LNCaP clone FGC (cell line): ENCODE results near the gene LSM14B.

Experiments used
- DNase-seq: peaks from one replicate; pipeline ENCODE4 v3.0.0-alpha.2; 2011; ENCODE audit warnings: low read depth
- H3K4me3 ChIP-seq: 2 replicates; pipeline ENCODE4 v1.5.1; 2011; ENCODE audit warnings: mild to moderate bottlenecking, low read depth, low read length, control low read depth
- TF ChIP-seq, protein P1 (sequence below): IDR thresholded peaks from 2 replicates; pipeline ENCODE4 v1.5.1; 2012; ENCODE audit warnings: mild to moderate bottlenecking; ENCODE audit not compliant: control insufficient read depth, insufficient read depth; ENCODE audit errors: extremely low read depth

Gene LSM14B

DNA sequence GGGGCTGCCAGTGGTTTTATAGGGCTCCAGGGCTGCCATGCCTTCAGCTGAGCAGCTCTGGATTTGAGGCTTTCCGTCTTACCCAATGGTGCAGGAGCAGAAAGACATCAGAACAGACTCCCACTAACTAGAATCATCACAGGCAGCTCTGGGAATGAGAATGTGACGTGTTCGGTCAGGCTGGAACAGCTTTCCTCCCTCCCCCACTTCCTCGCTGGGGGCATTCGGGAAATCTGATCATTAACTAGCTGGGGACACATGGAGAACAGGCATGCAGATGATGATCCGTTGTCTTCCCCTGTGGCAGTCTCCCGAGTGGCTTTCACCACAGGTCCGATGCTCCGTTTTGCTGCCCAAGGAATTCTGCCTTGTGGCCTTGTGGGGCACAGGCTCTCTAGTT is 55.0 kb downstream of the LSM14B start:
- no peak for DNase-seq
- H3K4me3 ChIP-seq = no peak overlapping the region
- TF ChIP-seq, protein P1, sequence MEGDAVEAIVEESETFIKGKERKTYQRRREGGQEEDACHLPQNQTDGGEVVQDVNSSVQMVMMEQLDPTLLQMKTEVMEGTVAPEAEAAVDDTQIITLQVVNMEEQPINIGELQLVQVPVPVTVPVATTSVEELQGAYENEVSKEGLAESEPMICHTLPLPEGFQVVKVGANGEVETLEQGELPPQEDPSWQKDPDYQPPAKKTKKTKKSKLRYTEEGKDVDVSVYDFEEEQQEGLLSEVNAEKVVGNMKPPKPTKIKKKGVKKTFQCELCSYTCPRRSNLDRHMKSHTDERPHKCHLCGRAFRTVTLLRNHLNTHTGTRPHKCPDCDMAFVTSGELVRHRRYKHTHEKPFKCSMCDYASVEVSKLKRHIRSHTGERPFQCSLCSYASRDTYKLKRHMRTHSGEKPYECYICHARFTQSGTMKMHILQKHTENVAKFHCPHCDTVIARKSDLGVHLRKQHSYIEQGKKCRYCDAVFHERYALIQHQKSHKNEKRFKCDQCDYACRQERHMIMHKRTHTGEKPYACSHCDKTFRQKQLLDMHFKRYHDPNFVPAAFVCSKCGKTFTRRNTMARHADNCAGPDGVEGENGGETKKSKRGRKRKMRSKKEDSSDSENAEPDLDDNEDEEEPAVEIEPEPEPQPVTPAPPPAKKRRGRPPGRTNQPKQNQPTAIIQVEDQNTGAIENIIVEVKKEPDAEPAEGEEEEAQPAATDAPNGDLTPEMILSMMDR = no peak

DNA sequence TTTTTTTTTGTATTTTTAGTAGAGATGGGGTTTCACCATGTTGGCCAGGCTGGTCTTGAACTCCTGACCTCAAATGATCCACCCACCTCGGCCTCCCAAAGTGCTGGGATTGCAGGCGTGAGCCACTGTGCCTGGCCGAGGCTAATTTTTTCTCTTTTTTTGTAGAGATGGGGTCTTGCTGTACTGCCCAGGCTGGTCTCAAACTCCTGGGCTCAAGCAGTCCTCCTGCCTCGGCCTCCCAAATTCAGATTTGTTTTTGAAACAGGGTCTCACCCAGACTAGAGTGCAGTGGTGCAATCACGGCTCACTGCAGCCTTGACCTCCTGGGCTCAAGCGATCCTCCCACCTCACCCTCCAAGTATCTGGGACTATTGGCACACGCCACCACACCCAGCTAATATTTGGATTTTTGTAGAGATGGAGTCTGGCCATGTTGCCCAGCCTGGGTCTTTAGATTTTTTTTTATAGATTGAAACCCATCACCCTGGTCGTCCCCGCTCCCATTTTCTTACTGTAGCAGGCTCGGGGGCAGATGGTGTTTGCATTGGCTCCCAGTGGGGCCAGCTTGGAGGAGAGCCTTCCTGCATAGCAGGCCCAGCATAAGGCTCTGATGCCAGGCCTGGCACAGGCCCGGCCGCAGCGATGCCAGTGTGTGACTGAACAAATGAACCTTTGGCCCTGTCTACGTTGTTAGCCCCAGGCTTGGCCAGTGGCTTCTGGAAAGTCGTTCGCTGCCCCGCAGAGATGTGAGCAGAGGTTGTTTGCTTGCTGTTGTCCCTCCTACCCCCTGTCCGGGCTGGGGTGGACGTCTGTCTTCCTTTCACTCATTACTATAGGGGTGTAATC is 56.3 kb downstream of the LSM14B start:
- no peak overlapping the region for H3K4me3 ChIP-seq
- TF ChIP-seq, protein P1 = no peak
- DNase-seq = no peak

DNA sequence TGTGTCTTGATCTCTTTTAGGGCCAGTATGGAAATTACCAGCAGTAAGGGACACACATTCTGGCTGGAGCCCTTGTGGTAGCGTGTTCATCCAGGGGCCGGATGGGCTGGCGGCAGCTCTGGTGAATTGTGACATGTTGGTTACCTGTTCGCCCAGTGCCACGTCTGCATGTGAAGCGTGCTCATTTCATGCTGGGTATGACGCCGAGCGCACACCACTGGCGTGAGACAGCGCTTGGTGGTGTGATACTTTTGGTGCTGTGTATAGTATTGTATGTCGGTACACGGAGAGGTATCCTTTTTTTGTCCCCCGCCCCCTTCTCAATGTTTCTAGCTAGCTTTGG is 56.9 kb downstream of the LSM14B start:
- no peak overlapping the region for H3K4me3 ChIP-seq
- TF ChIP-seq, protein P1 = no peak
- DNase-seq = no peak

DNA sequence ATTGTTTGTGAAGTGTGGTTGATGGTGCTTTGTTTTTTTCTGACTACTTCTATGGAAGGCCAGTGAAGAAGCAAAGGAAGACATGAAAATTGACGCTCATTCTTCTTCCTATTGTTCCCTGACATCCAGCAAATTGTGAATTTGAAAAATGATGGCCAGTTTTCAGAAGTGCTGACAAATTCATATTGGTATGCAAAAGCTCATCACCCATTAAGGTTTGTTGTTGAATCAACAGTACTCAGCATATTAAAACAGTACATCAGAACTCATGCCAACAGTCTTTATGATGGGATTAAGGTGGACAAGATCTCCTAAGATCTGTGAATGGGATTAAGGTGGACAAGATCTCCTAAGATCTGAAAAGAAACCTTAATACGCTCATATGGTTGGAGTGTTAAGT is 59.5 kb downstream of the LSM14B start:
- H3K4me3 ChIP-seq = peak overlapping the region; percentile 90
- TF ChIP-seq, protein P1 = no peak
- DNase-seq = no peak

DNA sequence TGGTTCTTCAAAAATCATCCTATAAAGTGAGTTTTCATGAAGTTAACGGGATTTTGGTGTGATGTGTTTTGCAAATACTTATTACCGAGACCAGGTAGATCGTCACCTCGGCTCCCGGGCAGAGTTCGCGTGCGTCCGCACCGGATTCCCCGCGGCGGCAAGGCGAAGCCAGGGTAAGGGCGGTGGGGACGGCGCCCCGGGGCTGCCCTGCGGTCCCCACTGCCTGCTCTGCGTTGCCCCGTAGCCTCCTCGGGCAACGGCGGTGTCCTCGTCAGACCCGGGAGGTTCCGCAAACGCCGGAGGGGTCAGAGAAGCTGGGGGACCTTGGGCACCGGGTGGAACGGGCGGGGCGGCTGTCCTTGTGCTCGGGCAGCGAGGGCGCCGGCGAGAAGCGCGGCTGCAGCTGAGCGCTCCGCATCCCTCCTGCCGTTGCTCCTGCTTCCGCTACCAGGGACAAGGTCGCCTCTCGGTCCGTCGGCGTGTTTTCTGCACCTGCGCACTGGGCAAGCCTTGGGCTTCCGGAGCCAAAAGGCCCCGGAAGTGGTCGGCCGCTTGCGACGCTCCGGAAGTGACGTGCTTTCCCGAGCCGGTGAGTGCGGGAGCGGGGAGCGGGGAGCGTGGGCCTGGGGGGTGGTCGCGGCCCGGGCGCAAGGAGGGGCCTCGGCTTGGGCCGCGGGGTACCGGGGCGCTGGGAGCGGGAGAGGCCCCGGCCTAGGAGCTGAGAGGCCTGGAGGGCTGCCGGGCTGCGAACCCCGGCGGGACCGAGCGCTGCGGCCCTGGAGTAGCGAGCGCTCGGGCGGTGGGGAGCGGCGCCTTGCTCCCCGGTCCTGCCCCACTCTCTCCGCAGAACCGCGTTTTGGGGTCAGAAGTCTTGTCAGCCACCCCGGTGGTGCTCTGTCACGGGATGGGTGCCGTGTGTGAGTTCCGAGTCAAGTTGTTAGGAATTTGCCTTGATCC is 60.5 kb downstream of the LSM14B start, which contains the start of gene MTG2:
Gene MTG2 (plus strand): TSS at position 560 of the 957 bp plus-strand sequence. CDS start 10,393 bp downstream, outside the sequence.
- TF ChIP-seq, protein P1 = no peak
- H3K4me3 ChIP-seq = peak within 1 kb of the TSS; percentile 90
- peak; percentile 85 for DNase-seq

DNA sequence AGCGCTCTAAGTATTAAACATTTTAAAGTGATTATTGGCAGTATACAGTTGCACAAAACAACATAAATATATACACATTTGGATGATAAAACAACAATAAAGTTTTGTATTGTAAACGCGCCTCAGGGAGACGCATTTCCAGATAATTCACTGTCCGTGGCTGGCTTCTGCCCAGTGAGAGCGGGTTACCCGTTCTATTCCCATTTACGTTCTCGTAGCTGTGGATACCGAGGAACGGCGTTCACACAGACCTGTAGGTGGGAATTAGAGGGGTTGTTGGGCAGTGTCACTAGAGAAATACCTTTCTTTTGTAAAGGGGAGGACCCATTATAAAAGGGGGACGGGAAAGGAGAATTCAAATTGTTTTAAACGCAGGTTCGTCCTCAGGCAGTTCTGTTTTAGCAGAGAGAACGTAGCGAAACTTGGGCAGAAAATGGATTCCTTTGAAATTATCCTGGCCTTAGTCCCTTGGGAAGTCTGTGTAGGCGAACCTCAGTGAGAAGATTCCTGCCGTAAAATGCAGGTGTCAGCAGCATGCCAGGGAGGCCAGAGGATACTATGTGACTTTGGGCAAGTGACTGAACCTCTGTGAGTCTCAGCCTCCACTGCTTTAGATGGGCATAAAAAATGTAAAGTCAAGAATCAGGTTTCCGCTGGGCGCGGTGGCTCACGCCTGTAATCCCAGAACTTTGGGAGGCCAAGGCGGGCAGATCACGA is 61.3 kb downstream of the LSM14B start:
- TF ChIP-seq, protein P1 = no peak
- no peak for DNase-seq
- H3K4me3 ChIP-seq = peak overlapping the region; percentile 90
